Measurements from ENCODE around the gene IQUB.

DNA sequence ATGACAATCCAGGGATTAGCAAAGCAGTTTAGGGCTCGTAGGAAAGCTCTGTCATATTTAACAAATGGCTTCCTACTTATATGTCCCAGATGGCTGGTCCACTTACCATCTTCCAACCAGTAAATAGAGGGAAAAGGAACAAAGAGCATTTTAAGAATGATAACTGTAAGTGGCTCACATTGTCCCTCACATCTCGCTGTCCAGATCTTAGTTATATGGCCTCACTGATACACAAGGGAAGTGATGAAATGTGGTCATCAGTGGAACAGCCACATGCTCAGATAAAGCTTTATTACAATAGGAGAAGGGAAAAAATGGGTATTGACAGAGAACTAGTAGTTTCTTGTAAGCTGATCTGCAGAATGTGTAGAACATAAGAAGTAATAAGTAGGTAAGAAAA lies 35.8 kb downstream of the IQUB start:
- no peak for TF ChIP-seq CTCF (IDR thresholded peaks at IDR 0.05)
- TF ChIP-seq CDX4 (CRISPR knock-in tag; IDR thresholded peaks at IDR 0.05; ENCODE audit: borderline replicate concordance), result no peak
- no peak for TF ChIP-seq TEAD4 (CRISPR knock-in tag; IDR thresholded peaks at IDR 0.05)
